ENCODE results near the gene PLXNB3.
"Not testable (repeated sequence)": the region's sequence is repeated elsewhere in the genome, so short reads cannot be mapped to it uniquely, and the experiment has no call there.

PLXNB3 gene

DNA sequence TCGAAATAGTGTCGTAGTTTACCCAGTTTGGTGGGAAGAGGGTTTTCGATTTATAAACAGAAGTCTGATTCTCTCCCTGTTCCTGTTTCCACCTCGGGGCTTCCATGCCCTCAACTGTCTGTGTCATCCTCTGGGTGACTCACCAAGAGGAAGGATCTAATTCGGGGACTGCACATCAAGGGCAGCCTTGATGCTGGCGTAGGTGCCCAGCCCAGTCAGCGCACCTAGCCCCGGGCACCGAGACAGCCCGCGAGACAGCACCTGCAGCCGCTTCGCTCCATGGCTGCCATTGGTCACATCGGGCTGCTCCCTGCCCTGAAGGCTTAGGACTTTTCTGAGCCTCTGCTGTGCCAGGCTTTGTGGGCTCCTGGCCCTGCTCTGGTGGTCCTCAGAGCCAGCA, 31.6 kb upstream of the PLXNB3 start:
- in situ Hi-C loops (cut with MboI; ENCODE audit: low sequenced_read_pairs) = no loop called here

GRCh38 chrX:153733651-153734240, 30.3 kb upstream of the PLXNB3 start:
- in situ Hi-C loops (cut with MboI; ENCODE audit: low sequenced_read_pairs) = no loop called here

DNA sequence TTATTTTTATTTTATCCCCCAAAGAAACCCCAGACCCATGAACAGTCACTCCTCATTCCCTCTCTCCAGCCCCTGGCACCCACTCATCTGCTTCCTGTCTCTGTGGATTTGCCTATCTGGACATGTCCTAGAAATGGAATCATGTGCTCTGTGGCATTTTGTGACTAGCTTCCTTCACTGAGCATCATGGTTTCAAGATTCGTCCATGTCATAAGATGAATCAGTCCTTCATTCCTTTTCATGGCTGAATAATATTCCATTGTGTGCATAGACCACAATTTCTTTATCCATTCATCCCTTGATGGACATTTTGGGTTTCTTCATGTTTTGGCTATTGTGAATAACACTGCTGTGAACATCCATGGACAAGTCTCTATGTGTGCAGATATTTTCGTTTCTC, 29.2 kb upstream of the PLXNB3 start:
- in situ Hi-C loops (cut with MboI; ENCODE audit: low sequenced_read_pairs) = no loop called here

- in situ Hi-C loops (cut with MboI; ENCODE audit: low sequenced_read_pairs) = no loop called here
Measured at GRCh38 chrX:153735274-153735673, 28.8 kb upstream of the PLXNB3 start.

GRCh38 chrX:153736071-153736820, 27.8 kb upstream of the PLXNB3 start:
- in situ Hi-C loops (cut with MboI; ENCODE audit: low sequenced_read_pairs) = no loop called here

GRCh38 chrX:153736871-153737441, 27.1 kb upstream of the PLXNB3 start:
- in situ Hi-C loops (cut with MboI; ENCODE audit: low sequenced_read_pairs) = no loop called here

GRCh38 chrX:153738056-153738605, 25.9 kb upstream of the PLXNB3 start:
- in situ Hi-C loops (cut with MboI; ENCODE audit: low sequenced_read_pairs) = no loop called here

- in situ Hi-C loops (cut with MboI; ENCODE audit: low sequenced_read_pairs) = no loop called here
Measured at GRCh38 chrX:153739754-153740486, 24.1 kb upstream of the PLXNB3 start.

DNA sequence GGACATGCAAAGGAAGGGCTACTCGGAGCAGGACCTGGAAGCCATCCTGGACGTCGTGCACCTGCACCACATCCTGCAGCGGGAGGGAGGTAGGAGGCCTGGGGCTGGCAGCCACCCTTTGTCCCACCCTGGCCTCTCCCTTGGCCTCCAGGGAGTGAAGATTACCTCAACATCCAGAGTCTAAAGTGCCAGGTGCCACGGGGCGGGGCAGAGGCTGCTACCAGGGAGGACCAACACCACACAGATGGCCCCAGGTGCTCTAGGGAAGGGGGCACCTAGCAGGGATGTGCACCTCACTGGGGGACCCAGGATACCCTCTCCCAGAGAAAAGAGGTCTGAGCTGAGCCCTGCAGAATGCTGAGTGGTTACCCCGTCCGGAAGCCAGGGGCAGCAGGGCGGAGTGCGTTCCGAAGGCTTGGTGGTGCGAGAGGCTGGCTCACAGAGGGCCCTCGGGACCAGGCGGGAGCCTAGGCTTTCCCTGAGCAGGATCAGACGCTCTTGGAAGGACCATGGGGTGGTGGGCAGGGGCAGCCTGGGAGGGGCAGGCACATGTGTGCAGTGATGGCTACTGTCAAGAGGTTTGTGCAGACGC, 23.3 kb upstream of the PLXNB3 start:
- in situ Hi-C loops (cut with MboI; ENCODE audit: low sequenced_read_pairs) = no loop called here

DNA sequence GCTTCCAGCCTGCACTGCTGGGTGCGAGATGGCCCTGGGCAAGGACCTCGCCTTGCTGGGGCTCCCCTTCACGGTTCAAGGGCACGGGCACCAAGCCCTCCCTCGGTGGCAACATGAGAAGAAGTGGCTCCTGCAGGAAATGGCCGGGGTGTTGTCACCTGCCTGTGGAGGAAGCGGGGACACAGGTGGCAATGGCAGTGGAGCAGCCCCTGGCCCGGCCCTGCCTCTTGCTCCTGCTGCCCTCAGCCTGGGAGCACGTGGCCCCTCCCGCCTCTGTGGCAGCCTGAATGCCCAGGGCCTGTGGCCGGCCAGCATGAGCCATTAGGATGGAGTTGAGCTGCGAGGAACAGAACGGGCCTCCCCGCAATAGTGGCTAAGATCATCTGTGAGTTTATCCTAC, 22.6 kb upstream of the PLXNB3 start:
- in situ Hi-C loops (cut with MboI; ENCODE audit: low sequenced_read_pairs) = no loop called here

DNA sequence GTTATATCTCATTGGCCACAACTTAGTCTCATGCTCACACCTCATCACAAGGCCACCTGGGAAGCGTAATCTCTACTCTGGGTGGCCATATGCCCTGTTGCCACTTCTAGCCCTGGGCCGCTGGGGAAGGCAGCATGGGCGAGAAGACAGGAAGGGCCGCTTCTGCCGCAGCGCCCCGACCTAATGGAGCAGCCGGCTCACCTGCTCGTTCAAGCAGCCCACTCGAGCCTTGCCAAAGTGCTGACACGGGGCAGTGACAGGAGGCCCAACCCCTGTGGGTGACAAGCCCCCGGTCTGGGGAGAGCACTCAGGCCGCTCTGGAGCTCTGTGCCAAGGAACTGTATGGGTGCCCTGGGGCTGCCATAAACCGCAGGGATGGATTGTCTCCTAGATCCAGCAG, 21.9 kb upstream of the PLXNB3 start:
- in situ Hi-C loops (cut with MboI; ENCODE audit: low sequenced_read_pairs) = not testable (repeated sequence)

- in situ Hi-C loops (cut with MboI; ENCODE audit: low sequenced_read_pairs) = not testable (repeated sequence)
Measured at GRCh38 chrX:153742796-153743467, 21.1 kb upstream of the PLXNB3 start.

DNA sequence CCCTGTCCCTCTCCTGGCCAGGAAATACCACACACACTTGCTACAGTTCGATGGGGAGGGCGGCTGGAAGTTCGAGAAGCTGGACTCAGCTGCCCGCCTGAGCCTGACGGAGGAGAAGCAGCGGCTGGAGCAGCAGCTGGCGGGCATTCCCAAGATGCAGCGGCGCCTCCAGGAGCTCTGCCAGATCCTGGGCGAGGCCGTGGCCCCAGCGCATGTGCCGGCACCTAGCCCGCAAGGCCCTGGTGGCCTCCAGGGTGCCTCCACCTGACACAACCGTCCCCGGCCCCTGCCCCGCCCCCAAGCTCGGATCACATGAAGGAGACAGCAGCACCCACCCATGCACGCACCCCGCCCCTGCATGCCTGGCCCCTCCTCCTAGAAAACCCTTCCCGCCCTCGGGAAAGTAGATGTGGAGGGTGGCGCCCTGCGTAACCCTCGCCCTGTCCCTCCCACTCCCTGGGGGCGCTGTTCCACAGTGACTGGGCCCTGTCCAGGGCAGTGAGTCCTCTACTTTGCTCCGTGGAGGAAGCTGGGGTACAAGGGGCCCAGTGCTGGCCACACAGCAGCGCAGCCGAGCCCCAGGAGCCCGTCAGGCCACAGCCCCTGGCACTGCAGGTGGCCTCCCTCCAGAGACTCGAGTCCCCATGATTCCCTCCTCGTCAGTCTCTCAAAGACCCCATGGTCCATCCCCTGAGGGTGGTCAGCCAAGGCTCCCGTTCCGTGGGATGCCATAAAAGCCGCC, 20.4 kb upstream of the PLXNB3 start:
- in situ Hi-C loops (cut with MboI; ENCODE audit: low sequenced_read_pairs) = not testable (repeated sequence)

DNA sequence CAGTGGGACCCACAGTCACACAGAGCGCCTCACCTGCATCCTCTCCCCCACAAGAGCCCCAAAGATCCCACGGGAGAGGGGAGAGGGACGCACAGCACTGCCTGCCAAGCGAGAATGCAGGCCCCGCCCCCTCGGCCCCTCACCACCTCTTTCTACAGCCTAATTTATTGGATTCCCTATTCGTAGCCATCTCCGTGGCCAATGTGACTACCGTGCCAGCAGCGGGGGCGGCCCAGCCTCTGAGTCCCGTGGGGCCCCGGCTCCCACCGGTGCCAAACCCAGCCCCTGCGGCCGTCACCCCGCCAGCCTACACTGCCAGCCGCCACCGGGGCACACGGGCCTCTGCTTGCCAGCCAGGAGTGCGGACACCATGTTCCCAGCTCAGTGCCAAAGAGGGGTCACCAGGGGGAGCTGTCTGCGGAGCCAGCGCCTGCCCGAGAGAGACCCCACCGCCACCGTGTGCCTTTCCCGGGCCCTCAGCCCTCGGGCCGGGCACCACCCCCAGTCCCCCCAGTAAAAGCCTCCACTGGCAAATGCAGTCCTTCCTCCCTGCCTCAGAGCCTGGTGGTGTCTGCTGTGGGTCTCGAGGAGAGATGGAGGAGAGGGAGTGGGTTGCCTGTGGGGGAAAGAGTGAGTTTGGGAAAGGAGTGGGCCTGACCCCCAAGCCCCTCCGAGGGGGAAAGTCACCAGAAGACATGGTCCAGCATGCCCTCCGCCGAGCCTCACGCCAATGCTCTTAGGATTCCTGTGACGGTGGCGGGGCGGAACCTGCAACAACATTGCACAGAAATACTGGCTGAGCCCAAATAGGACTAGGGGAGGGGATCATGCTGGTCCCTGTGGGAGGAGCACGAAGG, 19.6 kb upstream of the PLXNB3 start:
- in situ Hi-C loops (cut with MboI; ENCODE audit: low sequenced_read_pairs) = no loop called here

DNA sequence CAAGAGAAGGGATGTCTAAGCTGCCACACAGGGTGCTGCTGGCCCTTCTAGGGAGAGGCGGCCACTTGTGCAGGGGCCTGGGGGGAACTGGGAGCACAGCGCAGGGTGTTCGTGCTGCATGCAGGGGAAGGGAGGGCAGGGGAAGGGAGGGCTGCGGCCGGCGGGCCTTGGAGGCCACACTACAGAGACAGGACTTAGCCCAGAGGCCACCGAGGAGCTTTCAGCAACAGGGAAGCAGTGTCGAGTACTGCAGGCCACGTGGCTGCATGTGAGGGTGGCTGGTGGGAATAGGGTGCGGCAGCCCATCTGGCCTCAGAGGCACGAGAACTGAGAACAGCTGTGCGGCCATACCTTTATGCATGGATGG, 19.0 kb upstream of the PLXNB3 start:
- in situ Hi-C loops (cut with MboI; ENCODE audit: low sequenced_read_pairs) = not testable (repeated sequence)

GRCh38 chrX:153746359-153746758, 17.7 kb upstream of the PLXNB3 start:
- in situ Hi-C loops (cut with MboI; ENCODE audit: low sequenced_read_pairs) = no loop called here

DNA sequence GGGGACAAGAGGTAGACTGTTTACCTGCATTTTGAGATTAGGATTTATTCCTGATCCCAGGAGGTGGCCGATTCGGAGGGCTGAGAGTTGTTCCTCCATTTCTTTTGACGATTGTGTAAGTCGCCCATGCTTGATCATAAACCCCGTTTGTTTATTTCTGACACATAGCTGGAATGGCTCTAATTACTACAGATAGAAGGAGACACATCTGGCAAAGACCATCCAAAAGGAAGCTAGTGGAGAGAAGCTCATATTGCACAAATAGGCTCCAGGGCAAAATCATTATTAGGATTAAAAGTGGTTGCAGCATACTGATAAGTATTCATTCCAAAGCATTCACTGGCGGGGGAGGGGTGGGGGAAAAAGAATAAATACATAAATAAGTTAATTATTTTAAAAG, 17.1 kb upstream of the PLXNB3 start:
- in situ Hi-C loops (cut with MboI; ENCODE audit: low sequenced_read_pairs) = not testable (repeated sequence)

DNA sequence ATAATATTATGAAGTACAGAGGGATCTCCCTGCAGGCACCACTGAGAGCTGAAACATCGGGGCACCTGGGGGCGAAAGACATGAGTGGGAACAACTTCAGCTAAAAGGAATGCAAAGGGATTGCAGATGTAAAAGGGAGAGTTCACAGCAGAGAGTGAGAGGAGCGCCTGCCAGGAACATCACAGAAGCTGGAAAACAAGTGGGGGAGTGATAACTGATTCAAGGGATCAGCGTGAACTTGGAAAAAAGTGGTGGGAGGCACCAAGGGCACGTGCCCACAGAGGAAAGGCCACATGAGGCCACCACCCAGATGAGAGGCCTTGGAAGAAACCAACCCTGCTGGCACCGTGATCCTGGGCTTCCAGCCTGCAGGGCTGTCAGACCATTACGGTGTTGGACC, 15.0 kb upstream of the PLXNB3 start:
- in situ Hi-C loops (cut with MboI; ENCODE audit: low sequenced_read_pairs) = not testable (repeated sequence)

Data from hTERT RPE-1 (cell line).